ENCODE results near the gene SUMF1.

SUMF1 gene

DNA sequence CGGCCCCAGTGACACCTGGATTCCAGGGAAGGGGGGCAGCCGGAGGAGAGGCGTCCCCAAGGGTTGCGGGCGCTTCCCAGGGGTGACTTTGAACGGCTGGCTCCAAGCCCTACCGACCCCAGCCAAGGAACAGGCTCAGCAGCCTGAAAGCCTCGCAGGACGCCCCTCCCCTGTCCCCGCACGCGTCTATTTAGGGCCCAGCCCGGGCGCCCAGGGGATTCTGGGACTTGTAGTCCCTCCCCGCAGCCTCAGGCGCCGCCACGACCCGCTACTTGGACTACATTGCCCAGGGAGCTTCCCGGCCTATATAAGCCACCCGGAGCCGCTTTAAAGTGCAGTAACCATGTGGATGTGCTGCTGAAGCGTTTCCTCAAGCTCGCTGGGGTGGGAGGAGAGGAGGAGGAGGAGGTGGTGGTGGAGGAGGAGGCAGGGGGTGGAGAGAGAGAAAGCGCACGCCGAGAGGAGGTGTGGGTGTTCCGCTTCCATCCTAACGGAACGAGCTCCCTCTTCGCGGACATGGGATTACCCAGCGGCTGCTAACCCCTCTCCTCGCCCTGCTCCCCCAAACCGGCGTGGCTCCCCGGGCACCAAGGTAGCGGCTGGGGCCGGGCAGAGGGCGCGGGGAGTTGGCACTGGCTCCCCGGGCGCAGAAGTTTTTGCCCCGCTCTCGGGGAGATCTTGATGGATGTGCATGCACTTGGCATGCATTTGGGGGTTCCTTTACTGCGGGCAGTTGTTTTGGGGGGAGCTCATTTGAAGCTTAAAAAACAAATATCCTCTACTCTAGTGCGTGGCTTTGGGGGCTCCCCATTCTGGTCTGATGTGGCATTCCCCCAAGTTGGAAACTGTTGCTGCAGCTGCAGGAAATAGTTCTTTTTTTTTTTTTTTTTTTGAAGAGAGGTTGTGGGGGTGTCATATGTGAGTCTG is 26.2 kb upstream of the SUMF1 start, which contains the start of gene ITPR1:
ITPR1 (plus strand) TSS at position 335 of the 927 bp plus-strand sequence. CDS start 23,144 bp downstream, outside the sequence.
- in situ Hi-C loops (cut with MboI; ENCODE audit: low pct_unique_long_range_greater_than_20kb, low sequenced_read_pairs, unreplicated experiment), result no loop called here
- TF ChIP-seq, protein P1, sequence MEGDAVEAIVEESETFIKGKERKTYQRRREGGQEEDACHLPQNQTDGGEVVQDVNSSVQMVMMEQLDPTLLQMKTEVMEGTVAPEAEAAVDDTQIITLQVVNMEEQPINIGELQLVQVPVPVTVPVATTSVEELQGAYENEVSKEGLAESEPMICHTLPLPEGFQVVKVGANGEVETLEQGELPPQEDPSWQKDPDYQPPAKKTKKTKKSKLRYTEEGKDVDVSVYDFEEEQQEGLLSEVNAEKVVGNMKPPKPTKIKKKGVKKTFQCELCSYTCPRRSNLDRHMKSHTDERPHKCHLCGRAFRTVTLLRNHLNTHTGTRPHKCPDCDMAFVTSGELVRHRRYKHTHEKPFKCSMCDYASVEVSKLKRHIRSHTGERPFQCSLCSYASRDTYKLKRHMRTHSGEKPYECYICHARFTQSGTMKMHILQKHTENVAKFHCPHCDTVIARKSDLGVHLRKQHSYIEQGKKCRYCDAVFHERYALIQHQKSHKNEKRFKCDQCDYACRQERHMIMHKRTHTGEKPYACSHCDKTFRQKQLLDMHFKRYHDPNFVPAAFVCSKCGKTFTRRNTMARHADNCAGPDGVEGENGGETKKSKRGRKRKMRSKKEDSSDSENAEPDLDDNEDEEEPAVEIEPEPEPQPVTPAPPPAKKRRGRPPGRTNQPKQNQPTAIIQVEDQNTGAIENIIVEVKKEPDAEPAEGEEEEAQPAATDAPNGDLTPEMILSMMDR (IDR thresholded peaks at IDR 0.05; ENCODE audit: extremely low read depth, insufficient read depth, missing control alignments), result no peak
- DNase-seq (ENCODE audit: low spot score), result peak; percentile 95

DNA sequence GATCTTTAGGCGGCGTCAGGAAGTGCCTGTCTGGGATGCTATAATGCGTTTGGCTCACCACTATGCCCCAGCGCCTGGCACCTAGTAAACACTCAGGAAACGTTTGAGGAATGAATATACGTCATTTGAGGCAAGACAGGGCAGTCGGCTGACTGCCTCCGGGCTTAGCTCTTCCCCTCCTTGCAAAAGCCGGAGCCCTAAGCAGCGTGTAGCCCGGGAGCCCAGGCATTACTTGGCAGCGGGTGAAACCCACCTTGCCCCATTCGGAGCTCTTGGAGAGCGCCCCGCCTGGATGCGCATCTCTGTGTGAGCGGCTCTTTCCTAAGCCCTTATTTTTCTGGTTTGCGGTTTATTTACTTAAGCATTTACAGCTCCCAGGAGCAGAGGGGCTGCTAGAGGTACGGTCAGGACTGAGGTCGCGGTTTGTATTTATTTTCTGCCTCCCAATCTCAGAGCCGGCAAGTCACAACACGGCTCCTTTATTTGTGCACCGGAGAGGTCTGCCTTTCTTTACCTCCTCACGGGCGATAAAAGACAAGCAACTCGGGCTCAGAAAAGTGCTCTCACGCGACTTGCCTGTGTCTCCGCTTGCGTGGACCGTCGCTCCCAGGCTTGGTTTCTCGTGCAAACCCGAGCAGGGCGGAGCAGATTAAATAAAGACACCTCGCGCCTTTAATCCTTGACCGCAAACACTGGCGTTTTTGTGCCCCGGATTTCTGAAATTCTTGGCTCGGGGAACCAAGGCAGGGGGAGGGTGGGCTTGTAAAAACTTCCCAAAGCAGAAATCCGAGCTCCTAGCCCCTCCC is 25.3 kb upstream of the SUMF1 start:
- peak; percentile 25 for DNase-seq (ENCODE audit: low spot score)
- in situ Hi-C loops (cut with MboI; ENCODE audit: low pct_unique_long_range_greater_than_20kb, low sequenced_read_pairs, unreplicated experiment), result no loop called here
- TF ChIP-seq, protein P1 (IDR thresholded peaks at IDR 0.05; ENCODE audit: extremely low read depth, insufficient read depth, missing control alignments), result no peak

DNA sequence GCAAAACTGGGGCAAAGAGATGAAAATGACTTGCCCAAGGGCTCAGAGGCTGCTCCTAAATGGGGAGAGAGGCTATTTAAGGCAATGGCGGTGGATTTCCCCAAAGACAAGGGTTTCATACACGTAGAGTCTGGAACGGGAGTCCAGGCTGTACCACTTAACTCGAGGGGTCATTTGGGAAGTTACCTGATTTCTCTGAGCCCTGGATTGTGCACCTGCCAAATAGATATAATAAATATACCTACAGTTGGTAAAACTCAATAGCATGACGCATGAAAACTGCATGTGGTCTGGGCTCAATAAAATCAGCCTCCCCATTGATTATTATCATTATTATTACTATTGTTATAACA is 24.8 kb upstream of the SUMF1 start:
- TF ChIP-seq, protein P1 (IDR thresholded peaks at IDR 0.05; ENCODE audit: extremely low read depth, insufficient read depth, missing control alignments), result no peak
- DNase-seq (ENCODE audit: low spot score), result no peak
- in situ Hi-C loops (cut with MboI; ENCODE audit: low pct_unique_long_range_greater_than_20kb, low sequenced_read_pairs, unreplicated experiment), result no loop called here

DNA sequence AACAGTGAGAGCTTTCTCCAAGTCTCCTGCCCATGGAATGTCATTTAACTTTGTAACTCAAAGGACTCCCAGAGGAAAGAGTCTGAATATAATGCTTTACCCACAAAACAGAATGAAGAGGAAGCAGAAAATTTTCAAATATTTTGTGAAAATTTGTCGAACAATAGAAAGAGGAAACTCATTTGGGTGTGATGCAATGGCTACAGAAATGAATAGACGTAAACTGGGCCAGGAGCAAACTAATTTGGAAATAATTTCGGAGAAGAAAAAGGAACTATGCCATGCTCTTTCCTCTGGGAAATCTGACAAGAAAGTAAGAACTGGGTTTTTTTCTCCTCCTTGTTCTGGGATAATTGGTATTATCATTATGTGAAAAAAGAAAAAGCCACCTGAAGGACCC is 11.2 kb upstream of the SUMF1 start:
- no peak for DNase-seq (ENCODE audit: low spot score)
- TF ChIP-seq, protein P1 (IDR thresholded peaks at IDR 0.05; ENCODE audit: extremely low read depth, insufficient read depth, missing control alignments), result no peak
- in situ Hi-C loops (cut with MboI; ENCODE audit: low pct_unique_long_range_greater_than_20kb, low sequenced_read_pairs, unreplicated experiment), result no loop called here

DNA sequence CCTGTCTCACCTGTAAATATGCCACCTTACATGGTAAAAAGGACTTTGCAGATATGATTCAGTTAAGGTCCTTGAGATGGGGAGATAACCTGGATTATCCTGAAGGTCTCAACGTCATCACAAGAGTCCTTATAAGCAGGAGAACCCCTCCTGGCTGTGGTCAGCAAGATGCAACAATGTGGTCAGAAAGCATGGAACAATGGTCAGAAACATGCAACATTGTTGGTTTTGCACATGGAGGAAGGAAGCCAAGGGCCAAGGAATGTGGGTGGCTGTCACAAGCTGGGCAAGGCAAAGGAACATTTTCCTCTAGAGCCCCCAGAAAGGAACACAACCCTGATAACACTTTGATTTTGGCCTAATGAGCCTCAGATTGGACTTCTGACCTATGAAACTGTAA is 9.4 kb upstream of the SUMF1 start:
- no peak for DNase-seq (ENCODE audit: low spot score)
- TF ChIP-seq, protein P1 (IDR thresholded peaks at IDR 0.05; ENCODE audit: extremely low read depth, insufficient read depth, missing control alignments), result no peak
- in situ Hi-C loops (cut with MboI; ENCODE audit: low pct_unique_long_range_greater_than_20kb, low sequenced_read_pairs, unreplicated experiment), result no loop called here

DNA sequence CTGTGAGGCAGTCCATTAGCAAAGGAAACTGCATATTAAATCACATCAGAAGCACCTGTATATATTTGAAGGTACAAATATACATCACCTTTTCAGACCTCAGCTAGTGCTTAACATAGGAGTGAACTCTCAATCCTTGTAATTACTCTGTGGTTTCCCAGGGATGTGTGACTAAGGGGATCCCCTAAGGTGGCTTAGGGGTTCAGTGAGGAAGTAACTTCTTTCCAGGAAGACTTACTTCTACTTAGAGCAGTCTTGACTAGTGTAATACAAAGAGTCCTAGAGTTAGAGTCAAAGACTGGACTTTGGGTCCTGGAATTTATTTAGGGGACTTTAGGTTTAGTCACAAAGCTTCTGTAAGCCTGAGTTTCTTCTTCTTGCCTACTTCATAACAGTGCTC is 8.7 kb upstream of the SUMF1 start:
- no peak for DNase-seq (ENCODE audit: low spot score)
- in situ Hi-C loops (cut with MboI; ENCODE audit: low pct_unique_long_range_greater_than_20kb, low sequenced_read_pairs, unreplicated experiment), result no loop called here
- TF ChIP-seq, protein P1 (IDR thresholded peaks at IDR 0.05; ENCODE audit: extremely low read depth, insufficient read depth, missing control alignments), result no peak

Measured in GM13977 (cell line).